Measurements from ENCODE around the gene CDK5. TPM values are rescaled to one million over a fixed set of nuclear protein-coding genes. Genes with fewer than 3 reads are reported as not detected.
A peak's percentile ranks its signal among the peaks of the same experiment; 100 is the strongest.

Gene CDK5
- total and polyA plus RNA-seq, 9 of the 15 experiments (the other 6 are each of a cell fraction or from before 2014, with no cell fraction given), result 3.2 to 38.0 (median 27.5) TPM

DNA sequence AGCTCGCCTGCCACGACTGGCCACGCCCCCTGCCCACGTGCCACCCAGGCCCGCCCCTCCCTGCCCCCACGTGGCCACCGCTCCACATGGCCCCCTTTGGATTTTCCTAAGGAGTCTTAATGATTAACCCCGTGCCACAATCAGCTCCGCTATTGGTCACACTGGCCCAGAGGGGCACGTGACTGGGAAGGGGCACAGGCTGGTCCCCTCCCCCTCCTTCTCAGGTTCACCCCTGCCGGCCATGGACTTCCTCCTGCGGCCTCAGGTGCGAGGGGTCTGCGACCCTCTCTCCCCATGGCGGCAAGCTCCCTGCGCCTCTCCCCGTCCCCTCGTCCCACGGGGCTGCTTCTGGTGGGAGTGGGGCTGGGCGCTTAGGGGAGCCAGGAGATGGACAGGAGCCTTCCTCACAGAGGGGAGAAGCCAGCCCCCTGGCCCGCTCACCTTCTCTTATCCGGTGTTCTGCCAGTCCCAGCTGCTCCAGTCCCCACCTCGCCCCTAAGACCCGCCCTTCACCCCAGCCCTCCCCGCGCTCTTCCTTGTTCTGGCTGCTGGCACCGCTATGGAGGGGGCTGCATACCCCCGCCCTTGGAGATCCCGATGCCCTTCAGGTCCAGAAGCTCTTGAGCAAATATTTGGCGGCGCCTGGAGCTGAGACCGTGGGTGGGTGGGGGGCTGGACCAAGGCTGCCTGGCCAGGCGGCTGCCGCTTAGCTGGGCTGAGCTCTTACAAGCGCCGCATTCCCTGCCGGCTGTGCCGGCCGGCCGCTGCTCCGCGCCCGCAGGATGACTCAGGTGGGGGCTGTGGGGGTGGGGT, 4.9 kb upstream of the CDK5 start (continued):
- TF ChIP-seq SNRNP70 (optimal IDR thresholded peaks at IDR 0.05; ENCODE audit: low read depth, low read length) (no peak), SRSF9 (IDR thresholded peaks at IDR 0.05; ENCODE audit: borderline replicate concordance, low read depth, low read length) (no peak), RBM14 (IDR thresholded peaks at IDR 0.05; ENCODE audit: borderline replicate concordance, insufficient read depth, low read depth, low read length) (no peak), PTTG1 (tag; IDR thresholded peaks at IDR 0.05; ENCODE audit: low read depth) (no peak), L3MBTL2 (IDR thresholded peaks at IDR 0.05) (peak; percentile 61; the same call in 1 of the 2 replicates), GATA2 (CRISPR knock-in tag; IDR thresholded peaks at IDR 0.05) (0 out of 2 replicates have a peak, but pooled peaks have one; percentile 29), CBX3 (IDR thresholded peaks at IDR 0.05; ENCODE audit: borderline replicate concordance in 1 of 2, low read length in 2 of 2) (0 out of 3 replicates have a peak, but pooled peaks of 1 of the 2 experiments have one; percentile 6), ZNF583 (CRISPR knock-in tag; IDR thresholded peaks at IDR 0.05) (no peak), PHF8 (IDR thresholded peaks at IDR 0.05; ENCODE audit: borderline replicate concordance, low read length) (peak; percentile 14; the same call in 1 of the 2 replicates), CC2D1A (IDR thresholded peaks at IDR 0.05) (no peak), ETV6 (IDR thresholded peaks at IDR 0.05; ENCODE audit: borderline replicate concordance in 1 of 2, low read depth in 2 of 2, low read length in 1 of 2) (no peak), ETV6 (CRISPR knock-in tag; IDR thresholded peaks at IDR 0.05; ENCODE audit: borderline replicate concordance) (no peak), FOS (IDR thresholded peaks at IDR 0.05; ENCODE audit: extremely low read depth, insufficient read length) (no peak), YY1 (IDR thresholded peaks at IDR 0.05; ENCODE audit: borderline replicate concordance in 1 of 3, control insufficient read depth in 1 of 3, extremely low read depth in 1 of 3, insufficient read depth in 3 of 3, insufficient read length in 1 of 3, insufficient replicate concordance in 2 of 3, low read depth in 1 of 3, low read length in 2 of 3) (peak in 1 of 3 experiments; percentile 13), FIP1L1 (IDR thresholded peaks at IDR 0.05; ENCODE audit: low read depth, low read length, poor library complexity, severe bottlenecking) (peak; percentile 72), RBFOX2 (IDR thresholded peaks at IDR 0.05; ENCODE audit: low read depth, low read length) (peak; percentile 71), POLR2A (conservative IDR thresholded peaks at IDR 0.05) (peak; percentile 77), NFE2 (IDR thresholded peaks at IDR 0.05; ENCODE audit: low read depth) (0 out of 2 replicates have a peak, but pooled peaks have one; percentile 36), TOE1 (IDR thresholded peaks at IDR 0.05; ENCODE audit: borderline replicate concordance) (peak; percentile 54; the same call in 1 of the 2 replicates), TOE1 (CRISPR knock-in tag; IDR thresholded peaks at IDR 0.05; ENCODE audit: borderline replicate concordance, low read depth) (no peak), ZNF3 (CRISPR knock-in tag; IDR thresholded peaks at IDR 0.05) (no peak)
- TF ChIP-seq, protein P1, sequence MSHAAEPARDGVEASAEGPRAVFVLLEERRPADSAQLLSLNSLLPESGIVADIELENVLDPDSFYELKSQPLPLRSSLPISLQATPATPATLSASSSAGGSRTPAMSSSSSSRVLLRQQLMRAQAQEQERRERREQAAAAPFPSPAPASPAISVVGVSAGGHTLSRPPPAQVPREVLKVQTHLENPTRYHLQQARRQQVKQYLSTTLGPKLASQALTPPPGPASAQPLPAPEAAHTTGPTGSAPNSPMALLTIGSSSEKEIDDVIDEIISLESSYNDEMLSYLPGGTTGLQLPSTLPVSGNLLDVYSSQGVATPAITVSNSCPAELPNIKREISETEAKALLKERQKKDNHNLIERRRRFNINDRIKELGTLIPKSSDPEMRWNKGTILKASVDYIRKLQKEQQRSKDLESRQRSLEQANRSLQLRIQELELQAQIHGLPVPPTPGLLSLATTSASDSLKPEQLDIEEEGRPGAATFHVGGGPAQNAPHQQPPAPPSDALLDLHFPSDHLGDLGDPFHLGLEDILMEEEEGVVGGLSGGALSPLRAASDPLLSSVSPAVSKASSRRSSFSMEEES (CRISPR knock-in tag; IDR thresholded peaks at IDR 0.05), result peak; percentile 74
- TF ChIP-seq, protein P2, sequence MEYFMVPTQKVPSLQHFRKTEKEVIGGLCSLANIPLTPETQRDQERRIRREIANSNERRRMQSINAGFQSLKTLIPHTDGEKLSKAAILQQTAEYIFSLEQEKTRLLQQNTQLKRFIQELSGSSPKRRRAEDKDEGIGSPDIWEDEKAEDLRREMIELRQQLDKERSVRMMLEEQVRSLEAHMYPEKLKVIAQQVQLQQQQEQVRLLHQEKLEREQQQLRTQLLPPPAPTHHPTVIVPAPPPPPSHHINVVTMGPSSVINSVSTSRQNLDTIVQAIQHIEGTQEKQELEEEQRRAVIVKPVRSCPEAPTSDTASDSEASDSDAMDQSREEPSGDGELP (CRISPR knock-in tag; IDR thresholded peaks at IDR 0.05; ENCODE audit: borderline replicate concordance), result peak; percentile 73
- TF ChIP-seq, protein P3, sequence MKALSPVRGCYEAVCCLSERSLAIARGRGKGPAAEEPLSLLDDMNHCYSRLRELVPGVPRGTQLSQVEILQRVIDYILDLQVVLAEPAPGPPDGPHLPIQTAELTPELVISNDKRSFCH (CRISPR knock-in tag; IDR thresholded peaks at IDR 0.05), result no peak
- TF ChIP-seq, protein P3 (tag; IDR thresholded peaks at IDR 0.05), result no peak

Data from K562 (cell line).